ENCODE data around the gene TAF1B.

Gene TAF1B

GRCh38 chr2:9961013-9961412 is 117.7 kb downstream of the TAF1B start:
- peak in 12 of 56 donors; percentile 8 to 47 (median 31) for DNase-seq

GRCh38 chr2:9964334-9964980 is 121.2 kb downstream of the TAF1B start:
- DNase-seq, result no peak

- no peak for DNase-seq
Observed at GRCh38 chr2:9965119-9965822, 122.0 kb downstream of the TAF1B start.

- DNase-seq, result no peak
Observed at GRCh38 chr2:9966491-9967022, 123.3 kb downstream of the TAF1B start.

- DNase-seq, result no peak
Observed at GRCh38 chr2:9967053-9967775, 123.9 kb downstream of the TAF1B start.

- DNase-seq, result no peak
Observed at GRCh38 chr2:9968553-9969497, 125.6 kb downstream of the TAF1B start.

GRCh38 chr2:9970200-9971044 is 127.1 kb downstream of the TAF1B start:
- no peak for DNase-seq

- DNase-seq, result no peak
Observed at GRCh38 chr2:9971105-9971818, 128.0 kb downstream of the TAF1B start.

- DNase-seq, result no peak
Observed at GRCh38 chr2:9971890-9972289, 128.6 kb downstream of the TAF1B start.

GRCh38 chr2:9972621-9973479 is 129.6 kb downstream of the TAF1B start:
- peak in 4 of 56 donors; percentile 16 to 36 (median 20) for DNase-seq

- no peak for DNase-seq
Observed at GRCh38 chr2:9973690-9974089, 130.4 kb downstream of the TAF1B start.

GRCh38 chr2:9974343-9974742 is 131.1 kb downstream of the TAF1B start:
- DNase-seq, result no peak

- no peak for DNase-seq
Observed at GRCh38 chr2:9975328-9975727, 132.1 kb downstream of the TAF1B start.

GRCh38 chr2:9975805-9976447 is 132.7 kb downstream of the TAF1B start:
- no peak for DNase-seq

- DNase-seq, result no peak
Observed at GRCh38 chr2:9979977-9980376, 136.7 kb downstream of the TAF1B start.

GRCh38 chr2:9980520-9980919 is 137.2 kb downstream of the TAF1B start:
- no peak for DNase-seq

- DNase-seq, result no peak
Observed at GRCh38 chr2:9981655-9982054, 138.4 kb downstream of the TAF1B start.

GRCh38 chr2:9982248-9982647 is 139.0 kb downstream of the TAF1B start:
- DNase-seq, result no peak
